HAP-1 (cell line): Measurements from ENCODE around the gene THOC6.

ENCODE experiments used
- DNase-seq, 2 experiments: peaks; one replicate each; pipeline ENCODE4 v3.0.0-alpha.2; 2016 to 2020; ENCODE audit warnings: low spot score in 2 of 2
- H3K27me3 ChIP-seq: fragments of 250-450 bp; sonication (Bioruptor Pico); 2 replicates; pipeline ENCODE4 v1.5.1; 2020; ENCODE audit warnings: low read depth, mild to moderate bottlenecking, moderate library complexity
- H3K36me3 ChIP-seq: fragments of 250-450 bp; sonication (Bioruptor Pico); replicated peaks from 2 replicates; pipeline ENCODE4 v1.5.1; 2020; ENCODE audit warnings: mild to moderate bottlenecking
- H3K4me1 ChIP-seq: fragments of 250-450 bp; sonication (Bioruptor Pico); 2 replicates; pipeline ENCODE4 v1.5.1; 2020; ENCODE audit warnings: mild to moderate bottlenecking
- H3K4me3 ChIP-seq: fragments of 250-450 bp; sonication (Bioruptor Pico); 2 replicates; pipeline ENCODE4 v1.5.1; 2020; ENCODE audit warnings: mild to moderate bottlenecking, moderate library complexity
- H3K9me3 ChIP-seq: fragments of 250-450 bp; sonication (Bioruptor Pico); 2 replicates; pipeline ENCODE4 v1.5.1; 2020; ENCODE audit warnings: mild to moderate bottlenecking, moderate library complexity
- in situ Hi-C: fragments of 300-500 bp; cut with MboI; formaldehyde crosslinking; loops from 3 replicates; pipeline ENCODE4 v1.14.3; 2020; ENCODE audit warnings: low sequenced_read_pairs, inconsistent platforms, mixed read lengths

Gene THOC6

DNA sequence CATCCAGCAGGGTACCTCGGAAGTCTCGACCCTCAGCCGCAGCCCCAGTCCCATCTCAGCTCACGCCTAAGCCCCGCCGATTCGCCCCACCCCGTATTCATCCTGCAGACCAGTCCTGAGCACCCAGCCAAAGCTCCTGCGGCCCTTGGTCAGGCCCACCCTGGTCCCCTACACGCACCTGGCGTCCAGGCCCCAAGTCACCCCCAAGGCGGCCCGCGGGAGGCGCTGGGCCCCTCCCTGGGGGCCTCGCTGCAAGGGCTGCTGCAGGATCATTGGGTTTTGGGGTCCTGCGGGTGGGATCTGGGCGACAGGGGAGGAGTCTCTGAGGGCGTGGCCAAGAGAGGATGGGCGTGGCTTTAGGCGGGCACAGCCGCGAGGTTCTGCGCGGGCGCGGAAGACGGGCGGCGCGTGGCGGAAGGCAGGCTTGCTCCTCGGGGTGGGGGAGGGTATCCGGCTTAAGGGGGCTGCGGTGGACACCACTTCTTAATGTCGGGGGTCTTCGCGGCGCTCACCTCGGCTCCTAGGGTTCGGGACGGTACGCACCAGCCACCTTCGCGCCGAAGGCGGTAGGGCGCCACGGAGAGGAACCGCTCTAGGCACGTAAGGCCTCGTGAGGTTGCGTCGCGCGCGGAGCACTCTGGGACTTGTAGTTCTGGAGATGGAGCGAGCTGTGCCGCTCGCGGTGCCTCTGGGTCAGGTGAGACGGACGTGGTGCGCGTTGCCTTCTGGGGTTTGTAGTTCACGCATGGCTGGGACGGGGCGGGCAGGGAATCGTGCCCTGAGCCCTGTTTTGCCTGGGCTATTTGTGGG, at the start of gene THOC6, which contains the start of gene HCFC1R1:
Gene THOC6 (plus strand): TSS at position 367 of the 810 bp plus-strand sequence. CDS start 292 bp downstream, at position 659.
Gene HCFC1R1 (minus strand): TSS at position 274 of the 810 bp plus-strand sequence. CDS start 1 bp downstream, at position 273.
- H3K4me3 ChIP-seq, result peak within 1 kb of the TSS; percentile 90
- no peaks in the 10 kb centered on the region for H3K9me3 ChIP-seq
- H3K4me1 ChIP-seq, result peaks cover 25% of the 10 kb centered on the region
- in situ Hi-C loops, result loop anchor here (5.0 kb wide), 1 partner anchor 52 kb away; no protein-coding TSS in a partner anchor
- H3K36me3 ChIP-seq, result peaks cover 26% of the 10 kb centered on the region
- peak; percentile 97 to 98 for DNase-seq
- H3K27me3 ChIP-seq, result peaks cover 4% of the 10 kb centered on the region

DNA sequence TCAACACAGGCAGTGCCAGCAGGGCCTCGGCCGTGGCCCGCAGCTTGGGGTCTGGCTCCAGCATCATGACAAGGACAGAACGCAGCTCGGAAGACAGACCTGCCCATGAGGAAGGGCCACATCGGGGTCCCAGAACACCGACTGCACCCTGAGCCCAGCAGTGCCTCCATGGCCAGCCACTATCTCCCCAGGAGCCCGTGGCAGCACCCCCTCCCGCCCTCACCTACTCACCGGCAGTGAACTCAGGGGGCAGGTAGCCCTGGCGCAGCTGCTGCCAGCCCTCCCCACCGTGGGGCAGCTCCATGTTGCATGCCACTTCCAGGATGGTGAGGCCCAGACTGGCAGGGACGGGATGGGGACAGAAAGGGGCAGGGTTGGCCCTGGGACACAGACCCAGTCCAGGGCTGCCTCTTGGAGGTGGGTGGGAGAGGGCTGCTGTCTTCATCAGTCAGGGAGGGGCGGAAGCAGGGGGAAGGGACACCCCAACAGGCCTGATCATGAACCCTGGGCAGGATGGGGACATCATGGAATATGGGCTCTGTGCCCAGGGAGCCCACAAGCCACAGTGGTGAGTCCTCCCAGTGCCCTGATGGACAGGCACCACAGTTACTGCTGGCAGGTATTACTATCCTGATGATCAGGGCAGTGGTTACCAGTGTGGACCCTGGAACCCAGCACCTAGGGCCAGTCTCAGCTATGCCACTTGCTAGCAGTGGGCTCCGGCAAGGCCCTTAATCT, 49.3 kb upstream of the THOC6 start:
- H3K36me3 ChIP-seq, result peaks cover 97% of the 10 kb centered on the region

DNA sequence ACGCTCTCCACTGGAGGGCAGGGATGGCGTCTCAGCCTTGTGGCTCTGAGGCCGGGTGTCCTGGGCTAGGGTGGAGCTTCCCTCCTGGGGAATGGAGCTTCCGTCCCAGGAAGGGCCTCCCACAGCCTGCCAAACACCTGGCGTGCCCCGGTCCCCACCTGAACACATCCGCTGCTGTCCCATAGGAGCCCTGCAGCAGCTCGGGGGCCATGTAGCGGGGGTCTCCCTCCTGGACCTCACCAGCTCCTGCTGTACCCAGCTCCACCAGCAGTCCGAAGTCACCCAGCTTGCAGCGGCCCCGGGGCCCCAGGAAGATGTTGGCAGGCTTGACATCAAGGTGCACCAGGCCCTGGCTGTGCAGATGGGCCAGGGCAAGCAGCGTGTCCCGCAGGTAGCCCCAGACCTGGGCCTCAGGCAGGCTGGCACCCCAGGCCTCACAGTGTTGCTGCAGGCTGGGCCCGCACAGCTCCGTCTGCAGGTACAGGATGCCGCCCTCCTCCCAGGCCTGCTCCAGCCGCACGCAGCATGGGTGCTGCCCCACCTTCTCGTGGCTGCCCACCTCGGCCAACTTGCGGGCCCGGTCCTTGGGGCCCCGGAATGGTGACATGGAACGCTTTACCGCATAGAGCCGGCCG, 48.6 kb upstream of the THOC6 start:
- Histone ChIP-seq H3K27me3 (no peaks in the 10 kb centered on the region), H3K9me3 (no peaks in the 10 kb centered on the region), H3K4me1 (peaks cover 23% of the 10 kb centered on the region), H3K36me3 (peaks cover 92% of the 10 kb centered on the region), H3K4me3 (no peak overlapping the region)
- in situ Hi-C loops, result no loop called here
- no peak for DNase-seq

More for the DNA sequence above, 49.3 kb upstream of the THOC6 start:
- Histone ChIP-seq H3K4me3 (no peak overlapping the region), H3K9me3 (no peaks in the 10 kb centered on the region), H3K27me3 (no peaks in the 10 kb centered on the region), H3K4me1 (peaks cover 22% of the 10 kb centered on the region)
- in situ Hi-C loops, result loop anchor here (5.0 kb wide), 1 partner anchor 48 kb away; the partner anchor contains the start of genes HCFC1R1, THOC6 and TNFRSF12A
- DNase-seq, result no peak

DNA sequence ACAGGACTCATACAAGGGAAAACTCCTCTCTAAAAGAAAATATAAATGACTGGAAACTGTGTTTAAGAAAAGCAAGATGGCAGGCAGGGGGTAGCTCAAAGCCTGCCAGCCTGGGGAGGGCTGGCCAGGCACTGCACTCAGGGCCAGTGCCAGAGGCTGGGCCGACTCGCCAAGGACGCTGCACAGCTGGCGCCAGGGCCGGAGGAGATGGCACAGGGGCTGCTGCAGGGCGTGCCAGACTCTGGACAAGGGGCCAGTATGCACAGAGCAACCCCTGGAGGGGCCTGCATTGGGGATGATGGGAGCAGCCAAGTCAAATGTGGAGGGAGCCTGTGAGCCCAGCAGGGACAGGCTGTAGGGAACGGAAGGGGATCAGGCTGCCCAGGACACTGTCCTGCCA, 47.6 kb upstream of the THOC6 start:
- Histone ChIP-seq H3K4me3 (no peak overlapping the region), H3K27me3 (no peaks in the 10 kb centered on the region), H3K4me1 (peaks cover 24% of the 10 kb centered on the region), H3K36me3 (peaks cover 82% of the 10 kb centered on the region), H3K9me3 (no peaks in the 10 kb centered on the region)
- in situ Hi-C loops, result no loop called here
- DNase-seq, result no peak

DNA sequence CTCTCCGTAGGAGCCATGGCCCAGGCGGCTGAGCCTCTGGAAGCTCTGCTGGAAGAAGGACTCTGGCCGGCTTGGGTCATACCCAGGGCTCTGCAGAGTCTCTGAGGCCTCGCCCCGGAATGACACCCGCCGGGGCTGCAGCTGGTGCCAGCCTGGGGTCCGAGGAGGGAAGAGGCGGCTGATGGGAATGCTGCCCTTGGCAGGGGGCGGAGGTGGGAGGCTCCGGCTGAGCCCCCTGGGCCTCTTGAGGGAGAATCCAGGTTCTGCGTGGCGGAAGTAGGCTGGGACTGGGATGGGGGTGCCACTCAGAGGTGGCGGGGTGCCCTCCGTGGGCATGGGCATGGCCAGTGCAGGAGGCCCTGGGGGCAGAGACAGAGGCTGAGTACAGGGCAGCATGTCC, 47.2 kb upstream of the THOC6 start:
- peaks cover 28% of the 10 kb centered on the region for H3K4me1 ChIP-seq

DNA sequence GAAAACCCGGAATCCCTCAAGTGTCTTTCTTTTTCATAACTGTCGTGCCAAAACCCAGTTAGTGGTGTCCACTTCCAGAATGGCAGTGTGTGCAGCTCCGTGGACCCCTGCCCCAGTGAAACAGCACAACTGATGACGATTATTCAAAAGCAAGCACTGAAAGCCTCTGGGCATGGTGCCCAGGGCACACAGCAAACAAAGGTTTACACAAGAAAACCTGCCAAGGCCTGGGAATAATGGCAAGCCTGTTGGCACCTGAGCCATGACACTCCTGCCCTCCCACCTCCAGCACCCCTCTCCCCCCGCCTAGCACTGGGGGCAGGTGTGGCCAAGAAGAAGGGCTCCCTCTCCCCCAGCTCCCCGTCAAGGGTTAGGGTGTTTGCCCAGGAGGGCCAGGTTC, 46.4 kb upstream of the THOC6 start:
- no peaks in the 10 kb centered on the region for H3K27me3 ChIP-seq
- no peak overlapping the region for H3K4me3 ChIP-seq
- peaks cover 70% of the 10 kb centered on the region for H3K36me3 ChIP-seq
- in situ Hi-C loops, result no loop called here
- H3K9me3 ChIP-seq, result no peaks in the 10 kb centered on the region
- H3K4me1 ChIP-seq, result peaks cover 30% of the 10 kb centered on the region
- no peak for DNase-seq

More for the DNA sequence above, 47.2 kb upstream of the THOC6 start:
- Histone ChIP-seq H3K27me3 (no peaks in the 10 kb centered on the region), H3K9me3 (no peaks in the 10 kb centered on the region), H3K36me3 (peaks cover 78% of the 10 kb centered on the region), H3K4me3 (no peak overlapping the region)
- in situ Hi-C loops, result no loop called here
- no peak for DNase-seq

DNA sequence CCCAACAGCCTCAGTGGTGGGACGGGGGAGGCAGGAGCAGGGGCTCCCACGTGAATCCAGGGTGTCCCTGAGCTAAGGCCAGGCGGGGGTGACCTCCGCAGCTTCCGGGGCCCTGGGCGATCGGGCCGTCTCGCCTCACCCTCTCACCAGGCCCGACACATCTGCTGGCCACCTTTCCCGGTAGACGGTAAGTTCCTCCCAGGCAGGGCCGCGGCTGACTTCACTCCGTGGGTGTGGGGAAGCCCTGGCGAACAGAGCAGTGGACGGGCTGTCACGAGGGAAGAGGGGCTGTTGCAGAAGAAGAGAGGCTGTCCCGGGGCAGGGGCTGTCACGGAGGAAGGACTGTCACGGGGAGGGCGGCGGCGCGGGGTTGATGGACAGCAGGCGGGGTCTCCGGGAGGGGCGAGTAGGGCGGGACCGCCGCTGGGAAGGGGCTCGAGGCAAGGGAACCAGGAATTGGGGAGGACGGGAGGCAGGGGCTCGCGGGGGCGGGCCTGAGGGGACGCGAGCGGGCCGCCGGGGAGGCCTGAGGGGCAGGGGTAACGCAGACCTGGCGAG, 44.1 kb upstream of the THOC6 start:
- DNase-seq, result peak in 1 of 2 experiments; percentile 76
- Histone ChIP-seq H3K4me1 (peaks cover 37% of the 10 kb centered on the region), H3K36me3 (peaks cover 47% of the 10 kb centered on the region), H3K27me3 (no peaks in the 10 kb centered on the region), H3K9me3 (no peaks in the 10 kb centered on the region), H3K4me3 (peak overlapping the region; percentile 78)
- in situ Hi-C loops, result no loop called here

DNA sequence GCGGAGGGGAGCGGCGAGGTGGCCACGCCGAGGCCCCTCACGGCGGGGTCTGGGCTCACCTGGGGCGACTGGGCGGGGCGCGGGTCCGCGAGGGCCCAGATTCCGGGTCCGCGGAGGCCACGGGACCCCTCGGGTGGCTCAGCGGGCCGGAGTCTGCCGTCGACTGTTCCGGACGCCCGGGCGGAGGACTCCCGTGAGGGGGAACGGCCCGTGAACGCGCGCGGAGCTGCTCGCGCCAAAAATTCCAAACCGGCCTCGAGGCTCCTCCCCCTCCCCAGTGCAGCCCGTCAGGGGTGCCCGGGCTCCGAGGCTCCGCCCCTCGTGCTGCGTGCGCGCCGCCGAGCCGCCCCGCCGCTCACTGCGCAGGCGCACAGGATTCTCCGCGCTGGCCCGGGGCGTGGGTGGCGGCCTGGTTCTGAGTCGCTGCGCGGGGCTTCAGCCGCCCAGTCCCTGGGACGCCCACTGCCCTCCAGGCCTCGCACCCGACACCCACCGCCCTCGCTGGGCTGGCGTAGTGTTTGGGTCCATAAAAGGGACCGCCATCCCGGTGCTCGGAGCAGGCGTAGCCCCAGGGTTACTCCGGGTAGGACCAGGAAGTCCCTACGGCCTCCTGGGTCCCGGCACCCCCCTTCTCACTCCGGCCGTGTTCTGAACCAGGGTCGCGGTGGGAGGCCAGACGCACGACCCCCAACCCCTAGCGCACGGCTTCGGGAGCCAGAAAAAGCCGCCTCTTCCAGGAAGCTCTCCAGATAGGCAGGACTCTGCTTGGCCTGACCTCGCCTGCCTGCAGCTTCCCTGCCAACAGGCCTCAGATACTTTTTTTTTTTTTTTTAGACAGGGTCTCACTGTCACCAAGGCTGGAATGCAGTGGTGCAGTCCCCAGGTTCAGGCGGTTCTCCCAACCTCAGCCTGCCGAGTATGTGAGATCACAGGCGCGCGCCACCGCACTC, 43.3 kb upstream of the THOC6 start, which contains the start of gene PKMYT1:
Gene PKMYT1 (minus strand): TSS at position 220 of the 950 bp plus-strand sequence. CDS start 789 bp downstream, outside the sequence.
- Histone ChIP-seq H3K4me3 (peak within 1 kb of the TSS; percentile 78), H3K27me3 (no peaks in the 10 kb centered on the region), H3K36me3 (peaks cover 39% of the 10 kb centered on the region), H3K9me3 (no peaks in the 10 kb centered on the region), H3K4me1 (peaks cover 37% of the 10 kb centered on the region)
- DNase-seq, result peak; percentile 84 to 95
- in situ Hi-C loops, result no loop called here

DNA sequence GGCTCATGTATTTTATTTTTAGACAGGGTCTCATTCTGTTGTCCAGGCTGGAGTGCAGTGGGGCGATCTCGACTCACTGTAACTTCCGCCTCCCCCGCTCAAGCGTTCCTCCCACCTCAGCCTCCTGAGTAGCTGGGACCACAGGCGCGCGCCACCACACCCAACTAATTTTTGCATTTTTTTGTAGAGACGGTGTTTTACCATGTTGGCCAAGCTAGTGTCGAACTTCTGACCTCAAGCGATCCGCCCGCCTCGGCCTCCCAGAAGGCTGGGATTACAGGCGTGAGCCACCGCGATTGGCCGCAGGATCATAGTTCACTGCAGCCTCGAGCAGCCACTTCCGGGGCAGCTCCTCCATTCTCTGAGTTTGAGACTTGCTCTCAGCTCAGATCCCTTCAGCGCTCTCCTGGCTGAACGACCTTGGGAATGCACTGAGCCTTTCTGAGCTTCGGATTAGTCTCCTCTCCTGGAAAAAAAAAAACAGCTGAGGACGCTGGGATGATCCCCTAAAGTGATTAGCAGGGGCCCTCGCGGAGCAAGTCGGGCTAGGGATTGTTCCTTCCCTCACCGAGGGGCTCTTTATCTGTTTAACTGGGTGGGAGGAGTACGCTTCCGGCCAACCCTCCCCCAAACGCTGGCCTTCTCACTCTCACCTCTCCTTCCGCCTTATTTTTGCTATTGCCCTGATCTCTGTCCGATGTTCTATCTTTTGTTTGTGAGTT, 42.5 kb upstream of the THOC6 start:
- peak overlapping the region; percentile 78; the same call in 1 of the 2 replicates for H3K4me3 ChIP-seq

DNA sequence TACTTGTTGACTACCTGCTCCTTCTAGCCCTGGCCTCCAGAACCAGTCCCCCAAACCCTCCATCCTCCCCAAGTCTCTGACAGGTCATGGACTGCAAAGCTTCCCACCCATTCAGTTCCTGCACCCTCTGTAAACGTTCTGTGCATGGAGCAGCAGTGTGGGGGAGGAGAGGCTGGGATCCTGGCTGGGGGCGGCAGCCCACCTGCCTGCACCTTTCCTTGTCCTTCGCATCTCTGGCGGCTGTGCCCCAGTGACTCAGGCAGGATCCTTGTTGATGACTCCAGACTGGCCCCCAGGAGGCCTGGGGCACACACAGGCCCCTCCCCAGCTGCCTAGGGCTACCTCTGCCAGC, 42.0 kb upstream of the THOC6 start:
- Histone ChIP-seq H3K36me3 (peaks cover 26% of the 10 kb centered on the region), H3K4me3 (no peak overlapping the region), H3K4me1 (peaks cover 37% of the 10 kb centered on the region), H3K9me3 (no peaks in the 10 kb centered on the region), H3K27me3 (no peaks in the 10 kb centered on the region)
- in situ Hi-C loops, result no loop called here
- DNase-seq, result no peak

More for the DNA sequence above, 42.5 kb upstream of the THOC6 start:
- H3K4me1 ChIP-seq, result peaks cover 37% of the 10 kb centered on the region
- DNase-seq, result peak in 1 of 2 experiments; percentile 57
- in situ Hi-C loops, result no loop called here
- no peaks in the 10 kb centered on the region for H3K27me3 ChIP-seq
- no peaks in the 10 kb centered on the region for H3K9me3 ChIP-seq
- peaks cover 31% of the 10 kb centered on the region for H3K36me3 ChIP-seq

DNA sequence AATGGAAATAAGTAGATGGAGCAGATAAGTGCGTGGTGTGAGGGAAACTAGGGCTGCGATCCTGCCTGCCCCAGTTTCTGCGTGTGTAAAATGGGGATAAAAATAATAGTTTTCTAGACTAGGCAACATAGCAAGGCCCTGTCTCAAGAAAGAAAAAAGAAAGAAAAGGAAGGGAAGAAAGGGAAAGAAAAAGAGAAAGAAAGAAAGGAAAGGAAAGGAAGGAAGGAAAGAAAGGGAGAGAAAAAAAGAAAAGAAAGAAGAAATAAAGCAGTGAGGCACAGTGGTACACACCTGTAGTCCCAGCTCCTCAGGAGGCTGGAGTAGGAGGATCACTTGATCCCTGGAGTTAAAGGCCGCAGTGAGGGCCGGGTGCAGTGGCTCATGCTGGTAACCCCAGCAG, 41.4 kb upstream of the THOC6 start:
- no peaks in the 10 kb centered on the region for H3K27me3 ChIP-seq
- no peaks in the 10 kb centered on the region for H3K9me3 ChIP-seq
- peaks cover 37% of the 10 kb centered on the region for H3K4me1 ChIP-seq
- in situ Hi-C loops, result no loop called here
- H3K36me3 ChIP-seq, result peaks cover 20% of the 10 kb centered on the region
- H3K4me3 ChIP-seq, result no peak overlapping the region
- no peak for DNase-seq

DNA sequence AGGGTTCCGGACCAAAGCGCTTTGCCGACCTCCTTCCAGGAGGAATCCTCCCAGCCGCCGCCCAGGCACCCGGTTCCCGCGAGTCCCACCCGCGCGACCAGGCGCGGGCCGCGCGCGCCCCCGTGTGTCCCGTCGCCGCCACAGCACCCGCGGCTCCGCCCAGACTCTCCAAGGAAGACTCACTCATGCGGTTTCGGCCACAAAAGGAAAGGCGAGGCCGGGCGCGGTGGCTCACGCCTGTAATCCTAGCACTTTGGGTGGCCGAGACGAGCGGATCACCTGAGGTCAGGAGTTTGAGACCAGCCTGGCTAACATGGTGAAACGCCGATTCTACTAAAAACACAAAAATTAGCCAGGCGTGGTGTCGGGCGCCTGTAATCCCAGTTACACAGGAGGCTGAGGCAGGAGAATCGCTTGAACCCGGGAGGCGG, 40.1 kb upstream of the THOC6 start:
- H3K4me1 ChIP-seq, result peaks cover 30% of the 10 kb centered on the region
- no peaks in the 10 kb centered on the region for H3K27me3 ChIP-seq
- H3K4me3 ChIP-seq, result 0 out of 2 replicates have a peak overlapping the region, but pooled peaks have one; percentile 14
- DNase-seq, result peak; percentile 79 to 93
- no peaks in the 10 kb centered on the region for H3K9me3 ChIP-seq
- peaks cover 7% of the 10 kb centered on the region for H3K36me3 ChIP-seq
- in situ Hi-C loops, result no loop called here
